D721Med (cell line): Measurements from ENCODE around the gene HPN.

Experiments
- DNase-seq: peaks from one replicate; pipeline ENCODE4 v3.0.0; 2011; ENCODE audit warnings: low spot score; ENCODE audit not compliant: insufficient read length
- FAIRE-seq: peaks from 2 replicates; lab custom pipeline; 2011; peaks lifted over from hg19 to GRCh38; lab: Jason Lieb, UNC
- CTCF ChIP-seq: IDR thresholded peaks from 2 replicates; pipeline ENCODE4 v1.5.1; 2012; ENCODE audit warnings: mild to moderate bottlenecking, control low read depth; ENCODE audit not compliant: insufficient read depth; ENCODE audit errors: missing control alignments

Gene HPN

GRCh38 chr19:35075202-35076025 is 33.9 kb downstream of the HPN start:
- TF ChIP-seq CTCF: no peak
- FAIRE-seq (no peak), DNase-seq (no peak)

GRCh38 chr19:35076026-35076370 is 34.5 kb downstream of the HPN start:
- no peak for DNase-seq
- FAIRE-seq: no peak
- TF ChIP-seq CTCF: no peak

- no peak for DNase-seq
- no peak for FAIRE-seq
- no peak for TF ChIP-seq CTCF
Observed at GRCh38 chr19:35076657-35077056, 35.1 kb downstream of the HPN start.

- no peak for DNase-seq
- TF ChIP-seq CTCF: no peak
- no peak for FAIRE-seq
Observed at GRCh38 chr19:35077411-35078223, 36.1 kb downstream of the HPN start.

GRCh38 chr19:35079826-35080225 is 38.3 kb downstream of the HPN start:
- no peak for TF ChIP-seq CTCF
- FAIRE-seq: no peak

GRCh38 chr19:35080613-35081170 is 39.2 kb downstream of the HPN start:
- FAIRE-seq (no peak), DNase-seq (no peak)
- no peak for TF ChIP-seq CTCF

More at GRCh38 chr19:35079826-35080225, 38.3 kb downstream of the HPN start:
- DNase-seq: no peak
